ENCODE results near the gene SASH1.

Gene SASH1

DNA sequence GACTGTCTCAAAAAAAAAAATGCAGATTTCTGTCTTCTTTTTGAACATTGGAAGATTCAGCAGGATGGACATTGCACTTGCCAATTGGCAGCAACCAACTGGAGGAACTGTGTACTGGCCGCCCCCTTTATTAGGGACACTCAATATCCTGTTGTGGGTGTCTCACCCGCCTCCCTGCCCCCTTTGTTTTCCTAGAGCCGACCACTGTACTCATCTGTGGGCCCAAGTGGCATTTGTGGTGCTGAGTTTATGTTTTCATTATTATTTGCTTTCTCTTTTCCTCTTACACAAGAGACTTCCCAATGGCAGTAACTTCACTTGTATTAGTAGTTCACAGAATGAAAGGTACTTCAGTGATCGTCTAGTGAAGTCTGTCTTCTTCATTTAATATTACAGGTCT, 125.3 kb downstream of the SASH1 start:
- TF ChIP-seq CTCF (conservative IDR thresholded peaks at IDR 0.05): no peak
- no peak overlapping the region for H3K27ac ChIP-seq

- H3K27ac ChIP-seq: no peak overlapping the region
- no peak for TF ChIP-seq CTCF (conservative IDR thresholded peaks at IDR 0.05)
These were observed 127.5 kb downstream of the SASH1 start for GRCh38 chr6:148470156-148470555.

GRCh38 chr6:148470606-148471465, 128.2 kb downstream of the SASH1 start:
- no peak for TF ChIP-seq CTCF (conservative IDR thresholded peaks at IDR 0.05)
- H3K27ac ChIP-seq: no peak overlapping the region

GRCh38 chr6:148471624-148472159, 129.1 kb downstream of the SASH1 start:
- no peak overlapping the region for H3K27ac ChIP-seq

DNA sequence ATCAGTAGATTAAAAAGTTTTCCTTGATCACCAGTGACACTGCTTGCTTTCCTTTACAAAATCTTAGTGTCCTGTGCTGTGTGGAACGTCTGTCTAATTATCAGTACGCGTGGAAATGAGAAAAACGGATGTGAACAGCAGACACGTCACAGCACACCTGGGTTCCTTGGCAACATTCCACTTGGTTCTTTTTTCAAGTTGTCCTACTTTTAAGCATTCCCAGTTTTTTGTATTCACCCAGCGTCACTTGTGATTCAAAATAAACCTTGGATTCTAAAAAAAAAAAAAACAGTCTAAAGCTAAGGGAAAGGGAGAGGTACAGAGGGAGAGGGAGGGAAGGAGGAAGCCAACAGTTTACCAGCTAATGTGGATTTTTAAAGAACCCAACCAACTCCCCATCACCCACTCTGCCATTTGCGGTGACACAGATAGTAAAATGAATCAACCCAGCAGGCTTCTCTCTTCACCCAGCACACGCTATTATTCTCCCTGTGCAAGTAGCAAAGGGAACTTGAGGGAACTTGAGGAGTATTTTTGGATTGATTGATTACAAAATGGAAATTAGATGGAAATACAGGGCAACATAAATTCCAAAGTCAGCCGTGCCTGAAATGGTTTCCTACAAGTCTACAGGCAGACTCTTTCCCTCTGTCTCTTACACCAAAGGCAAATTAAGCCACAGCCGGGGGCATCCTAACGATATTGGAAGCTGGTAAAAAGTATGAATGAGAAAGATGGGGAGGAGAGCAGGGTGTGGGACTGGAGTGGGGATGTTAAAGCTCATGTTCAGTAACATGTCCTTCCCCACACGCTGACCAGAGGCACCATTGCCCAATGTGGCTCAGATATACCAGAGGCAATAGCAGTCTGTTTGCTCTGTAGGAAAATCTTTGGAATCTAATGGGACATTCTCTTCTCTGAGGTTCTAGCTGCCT, 129.8 kb downstream of the SASH1 start:
- TF ChIP-seq CTCF (conservative IDR thresholded peaks at IDR 0.05): no peak
- no peak overlapping the region for H3K27ac ChIP-seq

More at GRCh38 chr6:148471624-148472159, 129.1 kb downstream of the SASH1 start:
- no peak for TF ChIP-seq CTCF (conservative IDR thresholded peaks at IDR 0.05)

DNA sequence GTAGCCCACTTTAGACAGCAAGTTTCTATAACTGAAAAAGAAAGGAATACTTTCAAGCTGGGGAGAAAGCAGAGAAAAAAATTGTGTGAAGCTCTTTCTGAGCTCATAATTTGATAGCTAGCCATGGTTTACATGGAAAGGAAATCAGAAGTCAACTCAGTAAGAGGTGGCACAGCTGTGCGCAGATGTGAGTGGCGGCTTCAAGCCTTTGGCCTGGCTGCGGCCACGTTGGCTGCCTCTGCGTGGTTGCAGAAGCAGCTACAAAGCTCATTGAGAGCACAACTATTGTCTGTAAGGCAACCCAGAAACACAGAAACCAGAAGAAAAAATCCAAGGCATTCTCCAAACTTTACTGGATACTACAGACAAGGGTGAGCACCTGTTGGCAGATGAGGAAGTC, 136.9 kb downstream of the SASH1 start:
- TF ChIP-seq CTCF (conservative IDR thresholded peaks at IDR 0.05): no peak
- H3K27ac ChIP-seq: no peak overlapping the region

DNA sequence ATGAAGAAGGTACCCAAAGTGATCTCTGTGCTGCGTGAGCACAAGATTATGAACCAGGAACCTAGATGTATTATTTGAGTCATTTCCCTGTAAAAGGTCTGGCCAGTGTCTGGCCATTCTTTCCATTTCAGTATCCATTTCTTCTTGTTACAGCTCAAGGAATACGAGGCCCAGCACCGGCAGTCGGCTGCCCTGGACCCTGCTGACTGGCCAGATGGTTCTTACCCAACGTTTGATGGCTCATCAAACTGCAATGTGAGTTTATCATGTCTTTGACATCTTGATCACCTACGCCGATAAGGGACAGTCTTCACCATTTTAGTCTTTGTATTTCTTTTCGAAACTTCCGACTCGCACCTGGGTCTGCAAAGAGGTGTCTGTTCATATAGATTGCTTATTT, 144.8 kb downstream of the SASH1 start:
- no peak for TF ChIP-seq CTCF (conservative IDR thresholded peaks at IDR 0.05)
- H3K27ac ChIP-seq: no peak overlapping the region

All from VCaP (cell line).